Esophagus muscularis mucosa (tissue), 4 donors: Measurements from ENCODE around the gene OPA3. TPM values are rescaled to one million over a fixed set of nuclear protein-coding genes. Genes with fewer than 3 reads are reported as not detected.

Experiments used
- DNase-seq: peaks from one replicate; pipeline ENCODE4 v3.0.0-alpha.2; 2017; ENCODE audit errors: extremely low spot score
- H3K27ac ChIP-seq, 4 donors: fragments of 200-600 bp; sonication (generic); replicated peaks in 1 of 4; 1 replicate in 3 of 4; 2 replicates in 1 of 4; pipeline ENCODE4 v1.5.1; 2016 to 2019; ENCODE audit warnings: mild to moderate bottlenecking in 1 of 4
- H3K27me3 ChIP-seq, 4 donors: fragments of 200-600 bp; sonication (generic); one replicate each; pipeline versions ENCODE4 v1.5.1 to v1.6.0; 2016 to 2019
- H3K36me3 ChIP-seq, 4 donors: fragments of 200-600 bp; sonication (generic); one replicate each; pipeline ENCODE4 v1.5.1; 2016 to 2019
- H3K4me1 ChIP-seq, 4 donors: fragments of 200-600 bp; sonication (generic); one replicate each; pipeline ENCODE4 v1.5.1; 2016 to 2019
- H3K4me3 ChIP-seq, 4 donors: fragments of 200-600 bp; sonication (generic); 1 replicate in 2 of 4; 2 replicates in 2 of 4; pipeline ENCODE4 v1.5.1; 2016 to 2019; ENCODE audit warnings: mild to moderate bottlenecking in 4 of 4, moderate library complexity in 1 of 4
- H3K9me3 ChIP-seq, 4 donors: fragments of 200-600 bp; sonication (generic); 1 replicate in 3 of 4; 2 replicates in 1 of 4; pipeline ENCODE4 v1.5.1; 2016 to 2019
- EP300 ChIP-seq: sonication (generic); formaldehyde crosslinking; IDR thresholded peaks from one replicate; pipeline ENCODE4 v1.6.1; 2017; ENCODE audit warnings: antibody characterized with exemption
- POLR2A ChIP-seq: fragments of 450-650 bp; IDR thresholded peaks from one replicate; pipeline ENCODE4 v1.6.1; 2017; ENCODE audit warnings: antibody characterized with exemption, moderate library complexity, mild to moderate bottlenecking, low read depth
- POLR2AphosphoS5 ChIP-seq, 2 donors: sonication (generic); formaldehyde crosslinking; IDR thresholded peaks; one replicate each; pipeline ENCODE4 v1.6.1; 2017; ENCODE audit warnings: antibody characterized with exemption in 2 of 2
- WGBS: methylation state at CpG from one replicate; pipeline ENCODE4 v1.1.5; 2018; 5-methylcytosine and 5-hydroxymethylcytosine counted together
- intact Hi-C: fragments of 100-400 bp; cut with DNase I; formaldehyde crosslinking; loops from one replicate; pipeline ENCODE4 v1.15.1; 2023
- total RNA-seq, 4 donors: library from RNA; depleted of rRNA; stranded (reverse); fragments of >200 nt; gene quantifications; one replicate each; pipeline versions ENCODE4 v1.1.0 to v1.2.1, GENCODE V29; 2016
- TF ChIP-seq, protein P1 (sequence below), 3 experiments: fragments of 200-600 bp in 2 of 3; fragments of 450-650 bp in 1 of 3; sonication (generic) in 2 of 3; IDR thresholded peaks; one replicate each; pipeline ENCODE4 v1.5.1; 2017 to 2019; ENCODE audit warnings: antibody characterized with exemption in 3 of 3, mild to moderate bottlenecking in 2 of 3, moderate library complexity in 1 of 3

Gene OPA3
- total RNA-seq, 4 donors from 2014 or later: 6.2 to 20.0 (median 13.8) TPM

DNA sequence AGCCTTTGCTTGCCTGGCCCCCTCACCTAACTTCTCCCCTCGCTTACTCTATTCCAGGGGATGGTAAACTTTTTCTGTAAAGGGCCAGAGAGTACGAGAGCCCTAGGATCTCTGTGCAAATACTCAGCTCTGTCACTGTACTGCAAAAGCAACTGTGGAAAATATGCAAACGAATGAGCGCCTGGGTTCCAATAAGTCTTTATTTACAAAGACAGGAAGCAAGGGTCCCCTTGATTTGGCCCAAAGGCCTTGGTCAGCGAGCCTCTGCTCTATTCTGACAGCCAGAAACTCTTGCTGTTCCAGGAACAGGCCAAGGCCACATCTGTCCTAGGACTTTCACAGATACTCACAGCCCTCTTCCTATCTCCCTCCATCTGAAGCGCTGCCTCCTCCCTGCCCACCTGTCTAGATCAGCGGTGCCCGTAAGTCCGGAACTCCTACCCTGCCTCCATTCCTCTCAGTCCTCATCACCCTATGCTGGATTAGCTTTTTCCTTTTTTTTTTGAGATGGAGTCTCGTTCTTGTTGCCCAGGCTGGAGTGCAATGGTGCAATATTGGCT is 37.3 kb downstream of the OPA3 start:
- DNase-seq: no peak
- TF ChIP-seq EP300: no peak
- TF ChIP-seq POLR2AphosphoS5 (IDR thresholded peaks at IDR 0.05): no peak
- TF ChIP-seq POLR2A: no peak
- TF ChIP-seq, protein P1, sequence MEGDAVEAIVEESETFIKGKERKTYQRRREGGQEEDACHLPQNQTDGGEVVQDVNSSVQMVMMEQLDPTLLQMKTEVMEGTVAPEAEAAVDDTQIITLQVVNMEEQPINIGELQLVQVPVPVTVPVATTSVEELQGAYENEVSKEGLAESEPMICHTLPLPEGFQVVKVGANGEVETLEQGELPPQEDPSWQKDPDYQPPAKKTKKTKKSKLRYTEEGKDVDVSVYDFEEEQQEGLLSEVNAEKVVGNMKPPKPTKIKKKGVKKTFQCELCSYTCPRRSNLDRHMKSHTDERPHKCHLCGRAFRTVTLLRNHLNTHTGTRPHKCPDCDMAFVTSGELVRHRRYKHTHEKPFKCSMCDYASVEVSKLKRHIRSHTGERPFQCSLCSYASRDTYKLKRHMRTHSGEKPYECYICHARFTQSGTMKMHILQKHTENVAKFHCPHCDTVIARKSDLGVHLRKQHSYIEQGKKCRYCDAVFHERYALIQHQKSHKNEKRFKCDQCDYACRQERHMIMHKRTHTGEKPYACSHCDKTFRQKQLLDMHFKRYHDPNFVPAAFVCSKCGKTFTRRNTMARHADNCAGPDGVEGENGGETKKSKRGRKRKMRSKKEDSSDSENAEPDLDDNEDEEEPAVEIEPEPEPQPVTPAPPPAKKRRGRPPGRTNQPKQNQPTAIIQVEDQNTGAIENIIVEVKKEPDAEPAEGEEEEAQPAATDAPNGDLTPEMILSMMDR (IDR thresholded peaks at IDR 0.05): no peak
- Histone ChIP-seq H3K27ac (no peak overlapping the region), H3K36me3 (no peaks in the 10 kb centered on the region), H3K4me1 (peaks cover 0 to 17% (median 8%) of the 10 kb centered on the region in 4 donors), H3K27me3 (no peaks in the 10 kb centered on the region), H3K4me3 (no peak overlapping the region), H3K9me3 (no peaks in the 10 kb centered on the region)
- WGBS: 91% methylated on average over 10 of the region's 10 CpGs
- intact Hi-C loops: no loop called here

DNA sequence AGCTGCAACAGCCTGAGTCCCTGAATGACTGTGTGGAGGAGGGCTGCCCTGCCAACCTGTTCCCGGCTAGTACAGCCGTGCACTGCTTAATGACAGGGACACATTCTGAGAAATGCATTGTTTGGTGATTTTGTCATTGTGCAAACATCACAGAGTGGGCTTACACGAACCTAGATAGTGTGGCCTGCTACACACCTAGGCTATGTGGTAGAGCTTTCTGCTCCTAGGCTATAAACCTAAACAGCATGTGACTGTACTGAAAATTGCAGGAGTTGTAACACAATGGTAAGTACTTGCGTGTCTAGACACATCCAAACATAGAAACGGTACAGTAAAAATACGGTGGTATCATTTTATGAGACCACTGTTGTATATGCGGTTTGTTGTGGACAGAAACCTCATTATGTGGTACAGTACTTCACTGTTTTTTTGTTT is 42.4 kb downstream of the OPA3 start:
- H3K27me3 ChIP-seq: no peaks in the 10 kb centered on the region
- 82% methylated on average over 7 of the region's 7 CpGs for WGBS
- H3K4me3 ChIP-seq: no peak overlapping the region
- DNase-seq: no peak
- no peaks in the 10 kb centered on the region for H3K9me3 ChIP-seq
- H3K27ac ChIP-seq: no peak overlapping the region
- H3K4me1 ChIP-seq: no peaks in the 10 kb centered on the region
- H3K36me3 ChIP-seq: no peaks in the 10 kb centered on the region
- intact Hi-C loops: no loop called here
- TF ChIP-seq, protein P1 (IDR thresholded peaks at IDR 0.05): no peak
- TF ChIP-seq EP300: no peak
- no peak for TF ChIP-seq POLR2A
- no peak for TF ChIP-seq POLR2AphosphoS5 (IDR thresholded peaks at IDR 0.05)

DNA sequence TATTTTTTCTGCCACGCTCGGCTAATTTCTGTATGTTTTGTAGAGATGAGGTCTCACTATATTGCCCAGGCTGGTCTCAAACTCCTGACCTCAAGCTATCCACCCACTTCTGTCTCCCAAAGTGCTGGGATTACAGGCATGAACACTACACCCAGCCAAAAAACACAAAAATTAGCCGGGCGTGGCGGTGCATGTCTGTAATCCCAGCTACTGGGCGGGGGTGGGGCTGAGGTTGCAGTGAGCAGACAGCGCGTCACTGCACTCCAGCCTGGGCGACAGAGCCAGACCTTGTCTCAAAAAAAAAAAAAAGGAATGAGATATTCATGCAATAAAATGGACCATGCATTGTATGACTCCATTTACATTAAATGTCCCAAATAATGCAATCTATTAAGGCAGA is 45.1 kb downstream of the OPA3 start:
- H3K27me3 ChIP-seq: no peaks in the 10 kb centered on the region
- TF ChIP-seq, protein P1 (IDR thresholded peaks at IDR 0.05): no peak
- TF ChIP-seq EP300: no peak
- no peak for TF ChIP-seq POLR2A
- no peak for TF ChIP-seq POLR2AphosphoS5 (IDR thresholded peaks at IDR 0.05)
- intact Hi-C loops: no loop called here
- no peaks in the 10 kb centered on the region for H3K9me3 ChIP-seq
- no peak overlapping the region for H3K4me3 ChIP-seq
- 92% methylated on average over 9 of the region's 9 CpGs for WGBS
- no peak for DNase-seq
- H3K4me1 ChIP-seq: no peaks in the 10 kb centered on the region
- no peak overlapping the region for H3K27ac ChIP-seq
- no peaks in the 10 kb centered on the region for H3K36me3 ChIP-seq

DNA sequence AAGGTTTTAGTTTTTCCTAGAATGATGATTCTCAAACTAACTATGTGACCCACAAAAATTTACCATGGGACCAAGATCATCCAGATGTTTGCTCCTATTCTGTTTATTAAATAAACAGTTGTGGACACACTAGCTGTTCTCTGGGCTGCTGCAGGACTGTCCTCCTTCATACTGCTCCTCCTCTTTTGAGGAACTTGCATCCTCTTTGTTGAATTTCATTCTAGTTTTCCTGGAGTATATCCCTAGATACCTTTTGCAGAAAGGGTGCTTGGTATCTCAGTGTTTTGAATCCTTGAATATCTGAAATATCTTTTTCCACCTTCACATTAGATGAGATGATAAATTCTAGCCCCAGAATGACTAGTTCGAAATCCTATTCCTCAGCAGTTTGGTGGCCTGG is 53.3 kb downstream of the OPA3 start:
- intact Hi-C loops: no loop called here
- Histone ChIP-seq H3K27ac (no peak overlapping the region), H3K4me3 (no peak overlapping the region), H3K9me3 (no peaks in the 10 kb centered on the region), H3K36me3 (peaks cover 0 to 10% (median 9%) of the 10 kb centered on the region in 4 donors), H3K27me3 (no peaks in the 10 kb centered on the region), H3K4me1 (peaks cover 21 to 27% (median 24%) of the 10 kb centered on the region in 4 donors)
- 100% methylated on average over 1 of the region's 1 CpG for WGBS
- no peak for TF ChIP-seq POLR2A
- no peak for TF ChIP-seq EP300
- TF ChIP-seq, protein P1 (IDR thresholded peaks at IDR 0.05): no peak
- TF ChIP-seq POLR2AphosphoS5 (IDR thresholded peaks at IDR 0.05): no peak
- no peak for DNase-seq

DNA sequence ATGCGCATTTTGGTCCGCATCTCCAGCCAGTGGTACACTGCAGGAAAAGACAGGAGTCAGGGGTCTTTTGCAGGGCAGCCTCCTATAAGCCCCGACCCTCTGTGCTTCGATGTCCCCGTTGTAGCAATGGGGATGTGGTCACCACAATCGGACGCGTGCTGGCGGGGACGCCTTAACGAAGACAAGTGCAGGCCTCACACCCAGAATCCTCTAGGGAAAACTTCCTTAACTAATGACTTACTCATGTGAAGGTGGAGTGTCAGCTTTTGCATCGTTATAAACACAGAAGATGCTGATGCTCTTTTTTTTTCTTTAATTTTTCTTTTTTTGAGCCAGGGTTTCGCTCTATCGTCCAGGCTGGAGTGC is 55.2 kb downstream of the OPA3 start:
- 29% methylated on average over 14 of the region's 14 CpGs for WGBS
- no peak for DNase-seq
- TF ChIP-seq POLR2A (no peak), EP300 (no peak), POLR2AphosphoS5 (IDR thresholded peaks at IDR 0.05) (no peak)
- TF ChIP-seq, protein P1 (IDR thresholded peaks at IDR 0.05): no peak

More for the DNA sequence above, 55.2 kb downstream of the OPA3 start:
- Histone ChIP-seq H3K27me3 (no peaks in the 10 kb centered on the region), H3K27ac (no peak overlapping the region), H3K9me3 (no peaks in the 10 kb centered on the region), H3K36me3 (peaks cover 10 to 29% (median 29%) of the 10 kb centered on the region in 4 donors), H3K4me3 (peak overlapping the region; percentile 39 to 47 (median 44)), H3K4me1 (peaks cover 26 to 46% (median 43%) of the 10 kb centered on the region in 4 donors)
- intact Hi-C loops: loop anchor here (5.0 kb wide), 1 partner anchor 48 kb away; no protein-coding TSS in a partner anchor
